ENCODE results near the gene ASB13. TPM values are rescaled to one million over a fixed set of nuclear protein-coding genes. Genes with fewer than 3 reads are reported as not detected.

Gene ASB13
- total and polyA plus RNA-seq, 2 of the 13 experiments (the other 11 are each of a cell fraction or from before 2014, with no cell fraction given) = 9.3 to 15.4 TPM

- TF ChIP-seq ZFX (CRISPR knock-in tag; IDR thresholded peaks at IDR 0.05; ENCODE audit: low read depth) (peak; percentile 29; the same call in 1 of the 2 replicates), ZEB1 (IDR thresholded peaks at IDR 0.05; ENCODE audit: insufficient replicate concordance, low read depth) (peak; percentile 78), EP300 (IDR thresholded peaks at IDR 0.05; ENCODE audit: low read depth in 2 of 2, low read length in 2 of 2) (peak in 1 of 2 experiments; percentile 40; a peak in 1 of 4 replicates), EP300 (CRISPR knock-in tag; IDR thresholded peaks at IDR 0.05; ENCODE audit: borderline replicate concordance) (no peak; the same call in 1 of the 2 replicates), FOSL2 (CRISPR knock-in tag; IDR thresholded peaks at IDR 0.05) (peak; percentile 98), ZNF510 (CRISPR knock-in tag; IDR thresholded peaks at IDR 0.05; ENCODE audit: low read depth) (no peak), KDM2A (CRISPR knock-in tag; IDR thresholded peaks at IDR 0.05; ENCODE audit: borderline replicate concordance, low read depth) (peak; percentile 35; the same call in 1 of the 2 replicates), TEAD3 (CRISPR knock-in tag; optimal IDR thresholded peaks at IDR 0.05; ENCODE audit: borderline replicate concordance) (peak; percentile 81), MXD1 (CRISPR knock-in tag; IDR thresholded peaks at IDR 0.05) (no peak), RARA (CRISPR knock-in tag; IDR thresholded peaks at IDR 0.05) (peak; percentile 37; the same call in 1 of the 2 replicates), ERF (CRISPR knock-in tag; IDR thresholded peaks at IDR 0.05) (peak; percentile 63; the same call in 1 of the 2 replicates), MEIS1 (CRISPR knock-in tag; IDR thresholded peaks at IDR 0.05; ENCODE audit: borderline replicate concordance) (no peak), FOXO1 (CRISPR knock-in tag; IDR thresholded peaks at IDR 0.05) (peak; percentile 13; the same call in 1 of the 2 replicates), CEBPB (IDR thresholded peaks at IDR 0.05; ENCODE audit: borderline replicate concordance, low read depth, low read length) (peak; percentile 88), ZNF891 (CRISPR knock-in tag; IDR thresholded peaks at IDR 0.05) (no peak), NR1H2 (CRISPR knock-in tag; IDR thresholded peaks at IDR 0.05; ENCODE audit: borderline replicate concordance, low read depth) (no peak), ZFP82 (CRISPR knock-in tag; IDR thresholded peaks at IDR 0.05; ENCODE audit: borderline replicate concordance) (no peak), ZNF101 (CRISPR knock-in tag; IDR thresholded peaks at IDR 0.05; ENCODE audit: borderline replicate concordance, low read depth) (no peak), CREB1 (IDR thresholded peaks at IDR 0.05) (peak; percentile 40; the same call in 1 of the 2 replicates), CREB1 (CRISPR knock-in tag; IDR thresholded peaks at IDR 0.05) (no peak), LCORL (IDR thresholded peaks at IDR 0.05) (no peak), LCORL (CRISPR knock-in tag; IDR thresholded peaks at IDR 0.05) (peak; percentile 30; the same call in 1 of the 2 replicates)
- TF ChIP-seq, protein P1, sequence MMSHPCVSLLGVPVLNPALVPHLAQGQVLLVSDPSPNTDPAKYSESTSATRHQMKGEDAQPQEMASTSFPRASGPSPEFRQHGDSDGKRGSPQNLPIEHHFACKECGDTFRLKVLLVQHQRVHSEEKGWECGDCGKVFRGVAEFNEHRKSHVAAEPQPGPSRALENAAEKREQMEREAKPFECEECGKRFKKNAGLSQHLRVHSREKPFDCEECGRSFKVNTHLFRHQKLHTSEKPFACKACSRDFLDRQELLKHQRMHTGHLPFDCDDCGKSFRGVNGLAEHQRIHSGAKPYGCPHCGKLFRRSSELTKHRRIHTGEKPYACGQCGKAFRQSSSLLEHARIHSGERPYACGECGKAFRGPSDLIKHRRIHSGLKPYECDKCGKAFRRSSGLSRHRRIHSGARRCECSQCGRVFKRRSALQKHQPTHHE (CRISPR knock-in tag; IDR thresholded peaks at IDR 0.05; ENCODE audit: borderline replicate concordance) = no peak
- TF ChIP-seq, protein P2, sequence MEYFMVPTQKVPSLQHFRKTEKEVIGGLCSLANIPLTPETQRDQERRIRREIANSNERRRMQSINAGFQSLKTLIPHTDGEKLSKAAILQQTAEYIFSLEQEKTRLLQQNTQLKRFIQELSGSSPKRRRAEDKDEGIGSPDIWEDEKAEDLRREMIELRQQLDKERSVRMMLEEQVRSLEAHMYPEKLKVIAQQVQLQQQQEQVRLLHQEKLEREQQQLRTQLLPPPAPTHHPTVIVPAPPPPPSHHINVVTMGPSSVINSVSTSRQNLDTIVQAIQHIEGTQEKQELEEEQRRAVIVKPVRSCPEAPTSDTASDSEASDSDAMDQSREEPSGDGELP (IDR thresholded peaks at IDR 0.05; ENCODE audit: borderline replicate concordance, low read depth) = peak; percentile 55; the same call in 1 of the 2 replicates
- TF ChIP-seq, protein P3, sequence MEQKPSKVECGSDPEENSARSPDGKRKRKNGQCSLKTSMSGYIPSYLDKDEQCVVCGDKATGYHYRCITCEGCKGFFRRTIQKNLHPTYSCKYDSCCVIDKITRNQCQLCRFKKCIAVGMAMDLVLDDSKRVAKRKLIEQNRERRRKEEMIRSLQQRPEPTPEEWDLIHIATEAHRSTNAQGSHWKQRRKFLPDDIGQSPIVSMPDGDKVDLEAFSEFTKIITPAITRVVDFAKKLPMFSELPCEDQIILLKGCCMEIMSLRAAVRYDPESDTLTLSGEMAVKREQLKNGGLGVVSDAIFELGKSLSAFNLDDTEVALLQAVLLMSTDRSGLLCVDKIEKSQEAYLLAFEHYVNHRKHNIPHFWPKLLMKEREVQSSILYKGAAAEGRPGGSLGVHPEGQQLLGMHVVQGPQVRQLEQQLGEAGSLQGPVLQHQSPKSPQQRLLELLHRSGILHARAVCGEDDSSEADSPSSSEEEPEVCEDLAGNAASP (CRISPR knock-in tag; IDR thresholded peaks at IDR 0.05; ENCODE audit: borderline replicate concordance) = no peak
- TF ChIP-seq, protein P4, sequence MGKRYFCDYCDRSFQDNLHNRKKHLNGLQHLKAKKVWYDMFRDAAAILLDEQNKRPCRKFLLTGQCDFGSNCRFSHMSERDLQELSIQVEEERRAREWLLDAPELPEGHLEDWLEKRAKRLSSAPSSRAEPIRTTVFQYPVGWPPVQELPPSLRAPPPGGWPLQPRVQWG (CRISPR knock-in tag; IDR thresholded peaks at IDR 0.05; ENCODE audit: borderline replicate concordance, low read depth) = no peak
- TF ChIP-seq, protein P5, sequence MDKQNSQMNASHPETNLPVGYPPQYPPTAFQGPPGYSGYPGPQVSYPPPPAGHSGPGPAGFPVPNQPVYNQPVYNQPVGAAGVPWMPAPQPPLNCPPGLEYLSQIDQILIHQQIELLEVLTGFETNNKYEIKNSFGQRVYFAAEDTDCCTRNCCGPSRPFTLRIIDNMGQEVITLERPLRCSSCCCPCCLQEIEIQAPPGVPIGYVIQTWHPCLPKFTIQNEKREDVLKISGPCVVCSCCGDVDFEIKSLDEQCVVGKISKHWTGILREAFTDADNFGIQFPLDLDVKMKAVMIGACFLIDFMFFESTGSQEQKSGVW (CRISPR knock-in tag; IDR thresholded peaks at IDR 0.05; ENCODE audit: borderline replicate concordance) = no peak
Measured at GRCh38 chr10:5632446-5632845, 33.9 kb downstream of the ASB13 start (continued).
